Ectodermal cell (in vitro differentiated cells): ENCODE data around the gene WIPF3.

Source experiments
- H3K27ac ChIP-seq: 2 replicates; pipeline ENCODE4 v1.7.0; 2013; ENCODE audit warnings: mild to moderate bottlenecking, low read depth, low read length; ENCODE audit not compliant: insufficient read depth, poor library complexity, severe bottlenecking
- H3K27me3 ChIP-seq: 2 replicates; pipeline ENCODE4 v1.7.0; 2013; ENCODE audit warnings: mild to moderate bottlenecking, low read length; ENCODE audit not compliant: insufficient read depth, control insufficient read depth, poor library complexity, severe bottlenecking
- H3K36me3 ChIP-seq: one replicate; pipeline ENCODE4 v1.7.0; 2013; ENCODE audit warnings: low read length; ENCODE audit not compliant: control insufficient read depth, insufficient read depth
- H3K4me1 ChIP-seq: one replicate; pipeline ENCODE4 v1.7.0; 2013; ENCODE audit warnings: low read length; ENCODE audit not compliant: control insufficient read depth, insufficient read depth
- H3K4me3 ChIP-seq: 2 replicates; pipeline ENCODE4 v1.7.0; 2013; ENCODE audit warnings: low read depth, low read length, control low read depth; ENCODE audit not compliant: insufficient read depth
- H3K9me3 ChIP-seq: 2 replicates; pipeline ENCODE4 v1.7.0; 2013; ENCODE audit warnings: mild to moderate bottlenecking, low read length, moderate library complexity; ENCODE audit not compliant: control insufficient read depth
- WGBS, 2 experiments: methylation state at CpG; one replicate each; pipeline ENCODE4 v1.1.7; 2013; ENCODE audit warnings: missing lambda C conversion rate in 2 of 2; 5-methylcytosine and 5-hydroxymethylcytosine counted together

The WIPF3 gene

DNA sequence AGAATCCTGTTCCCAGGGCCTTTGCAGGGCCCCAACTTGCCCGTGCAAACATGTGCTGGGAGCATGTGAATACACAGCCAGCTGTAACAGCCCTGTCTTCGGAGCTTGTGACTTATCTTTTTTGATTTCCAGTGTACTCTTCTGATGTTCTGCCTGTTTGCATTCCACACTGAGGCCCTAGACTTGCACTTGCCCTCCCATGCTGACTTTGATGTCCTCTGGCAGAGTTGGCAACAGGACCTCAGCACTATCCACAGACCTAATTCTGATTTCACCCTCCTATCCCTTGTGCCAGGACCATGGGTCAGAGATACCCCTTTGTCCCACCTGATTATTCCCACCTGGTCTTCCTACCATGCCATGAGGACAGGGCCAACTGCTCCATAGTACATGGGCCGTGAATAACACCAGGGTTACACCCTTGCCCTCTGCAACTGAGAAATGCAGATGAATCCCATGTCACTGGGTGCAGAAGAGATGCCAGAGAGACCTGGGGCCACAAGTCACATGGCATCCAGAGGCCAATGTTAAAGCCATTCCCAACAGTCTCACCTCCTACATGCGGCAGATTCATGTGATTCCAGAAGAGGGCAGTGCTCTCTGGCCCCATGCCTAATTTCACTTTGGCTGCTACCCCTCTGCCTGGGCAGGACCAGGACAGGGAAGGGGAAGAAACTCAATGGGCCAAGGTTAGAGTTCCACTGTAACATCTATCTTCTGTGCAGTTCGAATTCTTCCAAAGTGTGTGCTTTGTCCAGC lies 140.3 kb downstream of the WIPF3 start:
- no peak overlapping the region for H3K4me3 ChIP-seq
- H3K9me3 ChIP-seq: no peaks in the 10 kb centered on the region
- H3K36me3 ChIP-seq: peaks cover 31% of the 10 kb centered on the region
- no peaks in the 10 kb centered on the region for H3K4me1 ChIP-seq
- H3K27ac ChIP-seq: no peak overlapping the region
- WGBS, 2 experiments: 90 to 93% methylated on average over 5 of the region's 5 CpGs
- no peaks in the 10 kb centered on the region for H3K27me3 ChIP-seq

GRCh38 chr7:29948587-29948986 lies 142.3 kb downstream of the WIPF3 start:
- Histone ChIP-seq H3K27ac (no peak overlapping the region), H3K27me3 (no peaks in the 10 kb centered on the region), H3K9me3 (no peaks in the 10 kb centered on the region), H3K4me1 (no peaks in the 10 kb centered on the region), H3K36me3 (peaks cover 34% of the 10 kb centered on the region), H3K4me3 (no peak overlapping the region)
- WGBS, 2 experiments: 93 to 94% methylated on average over 2 of the region's 2 CpGs

DNA sequence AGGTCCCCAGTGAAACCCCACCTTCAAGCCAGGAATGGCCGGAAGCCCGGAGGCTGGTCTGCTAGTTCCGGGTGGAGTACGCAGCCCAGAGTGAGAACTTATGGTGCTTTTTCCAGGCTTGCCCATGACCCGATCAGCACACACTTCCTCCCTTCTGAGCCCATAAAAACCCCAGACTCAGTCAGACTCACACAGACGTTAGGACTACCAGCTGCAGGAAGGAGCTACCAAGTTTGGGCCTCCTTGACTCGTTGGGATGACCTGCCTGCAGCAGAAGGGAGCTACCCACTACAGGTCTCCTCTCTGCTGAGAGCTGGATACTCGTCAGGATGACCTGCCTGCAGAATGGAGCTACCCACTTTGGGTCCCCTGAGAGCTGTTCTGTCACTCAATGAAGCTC lies 144.2 kb downstream of the WIPF3 start:
- H3K4me3 ChIP-seq: no peak overlapping the region
- no peak overlapping the region for H3K27ac ChIP-seq
- peaks cover 34% of the 10 kb centered on the region for H3K36me3 ChIP-seq
- no peaks in the 10 kb centered on the region for H3K27me3 ChIP-seq
- WGBS, 2 experiments: 96% methylated on average over 8 of the region's 8 CpGs
- H3K9me3 ChIP-seq: no peaks in the 10 kb centered on the region
- H3K4me1 ChIP-seq: no peaks in the 10 kb centered on the region

GRCh38 chr7:29951206-29951605 lies 144.9 kb downstream of the WIPF3 start:
- peaks cover under 1% of the 10 kb centered on the region for H3K4me1 ChIP-seq
- WGBS, 2 experiments: 96% methylated on average over 8 of the region's 8 CpGs
- H3K27me3 ChIP-seq: no peaks in the 10 kb centered on the region
- H3K27ac ChIP-seq: no peak overlapping the region
- H3K4me3 ChIP-seq: no peak overlapping the region
- H3K9me3 ChIP-seq: no peaks in the 10 kb centered on the region
- peaks cover 34% of the 10 kb centered on the region for H3K36me3 ChIP-seq

DNA sequence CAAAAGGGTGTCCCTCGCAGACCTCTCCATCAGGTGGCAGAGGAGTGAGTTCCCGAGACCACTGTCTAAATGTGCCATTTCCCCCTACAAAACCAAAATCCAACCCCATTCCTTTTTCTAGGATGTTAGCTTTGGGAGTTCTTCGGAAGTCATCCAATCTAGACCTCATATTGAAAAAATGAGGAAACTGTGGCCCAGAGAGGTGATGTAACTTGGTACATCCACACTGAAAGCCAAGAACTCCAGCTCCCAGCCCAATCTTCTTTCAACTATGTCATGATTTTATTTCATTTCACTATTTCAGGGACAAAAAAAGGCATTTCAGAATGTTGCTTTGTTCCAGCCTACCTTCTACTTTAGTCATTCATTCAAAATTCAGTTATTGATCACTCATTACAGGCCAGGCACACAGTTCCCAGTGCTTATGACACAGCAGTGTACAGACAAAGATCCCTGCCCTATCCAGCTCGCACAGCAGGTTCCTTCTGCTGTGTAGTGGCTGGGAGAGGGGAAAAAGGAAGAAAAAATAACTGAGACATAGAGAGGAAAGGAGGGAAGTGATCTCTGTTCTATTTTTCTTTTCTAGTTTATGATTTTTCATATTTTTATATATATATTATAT lies 147.5 kb downstream of the WIPF3 start:
- Histone ChIP-seq H3K4me1 (peaks cover 19% of the 10 kb centered on the region), H3K36me3 (peaks cover 34% of the 10 kb centered on the region), H3K27me3 (no peaks in the 10 kb centered on the region), H3K9me3 (no peaks in the 10 kb centered on the region), H3K4me3 (no peak overlapping the region), H3K27ac (no peak overlapping the region)
- 94 to 95% methylated on average over 4 of the region's 4 CpGs for WGBS, 2 experiments

GRCh38 chr7:29955075-29955792 lies 148.9 kb downstream of the WIPF3 start:
- 91 to 96% methylated on average over 7 of the region's 7 CpGs for WGBS, 2 experiments
- Histone ChIP-seq H3K36me3 (peaks cover 29% of the 10 kb centered on the region), H3K4me1 (peaks cover 21% of the 10 kb centered on the region)

GRCh38 chr7:29955799-29956486 lies 149.6 kb downstream of the WIPF3 start:
- H3K27me3 ChIP-seq: no peaks in the 10 kb centered on the region
- no peak overlapping the region for H3K27ac ChIP-seq
- H3K4me3 ChIP-seq: no peak overlapping the region
- no peaks in the 10 kb centered on the region for H3K9me3 ChIP-seq
- 85 to 86% methylated on average over 8 of the region's 8 CpGs for WGBS, 2 experiments
- peaks cover 21% of the 10 kb centered on the region for H3K4me1 ChIP-seq
- H3K36me3 ChIP-seq: peaks cover 22% of the 10 kb centered on the region

More at GRCh38 chr7:29955075-29955792, 148.9 kb downstream of the WIPF3 start:
- no peaks in the 10 kb centered on the region for H3K27me3 ChIP-seq
- H3K27ac ChIP-seq: no peak overlapping the region
- no peak overlapping the region for H3K4me3 ChIP-seq
- H3K9me3 ChIP-seq: no peaks in the 10 kb centered on the region

DNA sequence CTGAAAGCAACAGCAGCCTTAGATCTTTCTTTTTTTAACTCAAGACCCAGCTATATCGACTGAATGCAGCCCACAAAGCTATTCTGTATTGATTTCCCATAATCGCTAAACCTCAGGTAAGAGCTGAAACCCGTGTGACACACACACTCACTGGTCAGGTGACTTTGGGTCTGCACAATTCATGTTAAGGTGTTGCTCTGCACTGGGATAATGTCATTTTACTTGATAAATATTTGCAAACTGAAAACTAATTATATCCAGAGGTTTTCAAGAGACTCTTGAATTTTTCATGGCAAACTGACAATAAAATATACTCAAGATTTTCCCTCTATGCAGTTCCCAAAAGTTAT lies 150.2 kb downstream of the WIPF3 start:
- WGBS, 2 experiments: 92 to 96% methylated on average over 3 of the region's 3 CpGs
- Histone ChIP-seq H3K9me3 (no peaks in the 10 kb centered on the region), H3K4me1 (peaks cover 21% of the 10 kb centered on the region), H3K4me3 (no peak overlapping the region), H3K27me3 (no peaks in the 10 kb centered on the region), H3K27ac (no peak overlapping the region), H3K36me3 (peaks cover 16% of the 10 kb centered on the region)

GRCh38 chr7:29957521-29958310 lies 151.4 kb downstream of the WIPF3 start:
- H3K27ac ChIP-seq: no peak overlapping the region
- peaks cover 21% of the 10 kb centered on the region for H3K4me1 ChIP-seq
- 91 to 92% methylated on average over 9 of the region's 9 CpGs for WGBS, 2 experiments
- no peaks in the 10 kb centered on the region for H3K27me3 ChIP-seq
- peaks cover 4% of the 10 kb centered on the region for H3K36me3 ChIP-seq
- H3K9me3 ChIP-seq: no peaks in the 10 kb centered on the region
- H3K4me3 ChIP-seq: no peak overlapping the region
